HFF-Myc (cell line): Measurements from ENCODE around the gene CPNE6.

Experiments
- DNase-seq: peaks from one replicate; pipeline ENCODE4 v3.0.0-alpha.2; 2011; ENCODE audit warnings: low read depth; ENCODE audit errors: extremely low read depth
- H3K4me3 ChIP-seq: replicated peaks from 2 replicates; pipeline ENCODE4 v1.5.1; 2011; ENCODE audit warnings: low read depth, mild to moderate bottlenecking, control low read depth, low read length
- TF ChIP-seq, protein P1 (sequence below): IDR thresholded peaks from 2 replicates; pipeline ENCODE4 v1.5.1; 2012; ENCODE audit warnings: mild to moderate bottlenecking, low read depth, low read length, control low read depth; ENCODE audit errors: missing control alignments

CPNE6 gene

DNA sequence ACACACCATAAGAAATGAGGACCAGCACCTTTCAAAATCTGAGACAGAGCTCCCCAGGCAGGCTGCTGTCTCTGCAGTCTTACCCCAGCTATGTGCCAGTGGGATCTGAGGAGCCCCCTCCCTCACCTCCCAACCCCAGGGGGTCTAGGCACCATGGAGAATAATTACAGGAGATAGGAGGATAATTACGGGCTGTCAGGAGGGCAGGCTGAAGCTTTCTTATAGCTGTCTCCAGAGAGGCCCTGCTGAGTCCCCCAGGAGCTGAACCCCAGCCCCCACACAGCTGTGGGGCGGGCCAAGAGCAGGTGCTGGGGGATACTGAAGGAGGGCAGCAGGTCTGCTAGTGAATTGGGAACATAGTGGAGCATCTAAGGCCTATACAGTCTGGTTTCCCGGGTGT lies 6.8 kb downstream of the CPNE6 start:
- no peak overlapping the region for H3K4me3 ChIP-seq
- DNase-seq = no peak
- TF ChIP-seq, protein P1, sequence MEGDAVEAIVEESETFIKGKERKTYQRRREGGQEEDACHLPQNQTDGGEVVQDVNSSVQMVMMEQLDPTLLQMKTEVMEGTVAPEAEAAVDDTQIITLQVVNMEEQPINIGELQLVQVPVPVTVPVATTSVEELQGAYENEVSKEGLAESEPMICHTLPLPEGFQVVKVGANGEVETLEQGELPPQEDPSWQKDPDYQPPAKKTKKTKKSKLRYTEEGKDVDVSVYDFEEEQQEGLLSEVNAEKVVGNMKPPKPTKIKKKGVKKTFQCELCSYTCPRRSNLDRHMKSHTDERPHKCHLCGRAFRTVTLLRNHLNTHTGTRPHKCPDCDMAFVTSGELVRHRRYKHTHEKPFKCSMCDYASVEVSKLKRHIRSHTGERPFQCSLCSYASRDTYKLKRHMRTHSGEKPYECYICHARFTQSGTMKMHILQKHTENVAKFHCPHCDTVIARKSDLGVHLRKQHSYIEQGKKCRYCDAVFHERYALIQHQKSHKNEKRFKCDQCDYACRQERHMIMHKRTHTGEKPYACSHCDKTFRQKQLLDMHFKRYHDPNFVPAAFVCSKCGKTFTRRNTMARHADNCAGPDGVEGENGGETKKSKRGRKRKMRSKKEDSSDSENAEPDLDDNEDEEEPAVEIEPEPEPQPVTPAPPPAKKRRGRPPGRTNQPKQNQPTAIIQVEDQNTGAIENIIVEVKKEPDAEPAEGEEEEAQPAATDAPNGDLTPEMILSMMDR = no peak

DNA sequence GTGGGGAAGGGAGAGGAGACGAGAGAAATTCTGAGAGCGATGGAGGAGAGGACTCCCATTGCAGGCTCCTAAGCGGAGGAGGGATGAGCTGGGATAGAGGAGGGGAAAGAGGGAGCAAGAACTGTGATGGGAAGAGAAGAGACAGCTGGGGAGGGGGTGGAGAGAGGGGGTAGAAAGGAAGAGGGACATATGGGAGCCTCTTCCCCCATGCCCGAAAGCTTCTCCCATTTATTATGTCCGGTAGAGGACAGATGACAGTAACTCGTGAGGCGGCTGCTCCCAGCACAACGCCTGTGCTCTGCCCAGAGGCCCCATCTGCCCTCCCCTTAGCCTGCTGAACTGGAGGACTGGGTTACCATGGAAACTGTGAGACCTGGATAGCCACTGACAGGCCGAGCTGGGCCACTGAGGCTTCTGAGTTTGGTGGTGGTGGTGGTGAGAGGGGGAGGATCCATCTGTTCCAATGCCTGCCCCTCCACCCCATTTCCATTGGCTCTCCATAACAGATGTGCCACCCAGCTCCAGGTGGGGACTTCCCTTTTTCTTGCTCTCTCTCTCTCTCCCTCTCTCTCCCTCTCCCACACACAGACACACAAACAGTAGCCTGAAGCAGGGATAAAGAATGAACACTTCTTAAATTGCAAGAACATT lies 8.3 kb downstream of the CPNE6 start:
- H3K4me3 ChIP-seq = no peak overlapping the region
- TF ChIP-seq, protein P1 = no peak
- no peak for DNase-seq

DNA sequence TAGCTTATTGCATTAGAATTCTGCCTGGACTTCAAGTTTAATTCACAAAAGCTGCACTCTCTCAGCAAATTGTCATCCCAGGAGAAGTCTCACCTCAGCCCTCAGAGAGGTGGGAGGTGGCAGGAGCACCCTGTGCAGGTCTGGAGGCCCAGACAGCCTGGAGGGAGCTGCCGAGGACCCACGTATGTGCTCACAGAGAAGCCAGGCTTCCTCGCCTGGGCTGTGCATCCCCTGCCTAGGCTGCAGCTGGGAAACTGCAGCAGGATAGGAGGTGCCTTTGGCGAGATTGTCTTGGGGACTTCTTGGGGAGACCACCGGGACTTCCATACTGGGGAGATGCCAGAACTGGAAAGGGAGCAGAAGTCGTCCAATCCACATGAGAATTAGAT lies 8.8 kb downstream of the CPNE6 start:
- H3K4me3 ChIP-seq = no peak overlapping the region
- DNase-seq = no peak
- TF ChIP-seq, protein P1 = no peak

DNA sequence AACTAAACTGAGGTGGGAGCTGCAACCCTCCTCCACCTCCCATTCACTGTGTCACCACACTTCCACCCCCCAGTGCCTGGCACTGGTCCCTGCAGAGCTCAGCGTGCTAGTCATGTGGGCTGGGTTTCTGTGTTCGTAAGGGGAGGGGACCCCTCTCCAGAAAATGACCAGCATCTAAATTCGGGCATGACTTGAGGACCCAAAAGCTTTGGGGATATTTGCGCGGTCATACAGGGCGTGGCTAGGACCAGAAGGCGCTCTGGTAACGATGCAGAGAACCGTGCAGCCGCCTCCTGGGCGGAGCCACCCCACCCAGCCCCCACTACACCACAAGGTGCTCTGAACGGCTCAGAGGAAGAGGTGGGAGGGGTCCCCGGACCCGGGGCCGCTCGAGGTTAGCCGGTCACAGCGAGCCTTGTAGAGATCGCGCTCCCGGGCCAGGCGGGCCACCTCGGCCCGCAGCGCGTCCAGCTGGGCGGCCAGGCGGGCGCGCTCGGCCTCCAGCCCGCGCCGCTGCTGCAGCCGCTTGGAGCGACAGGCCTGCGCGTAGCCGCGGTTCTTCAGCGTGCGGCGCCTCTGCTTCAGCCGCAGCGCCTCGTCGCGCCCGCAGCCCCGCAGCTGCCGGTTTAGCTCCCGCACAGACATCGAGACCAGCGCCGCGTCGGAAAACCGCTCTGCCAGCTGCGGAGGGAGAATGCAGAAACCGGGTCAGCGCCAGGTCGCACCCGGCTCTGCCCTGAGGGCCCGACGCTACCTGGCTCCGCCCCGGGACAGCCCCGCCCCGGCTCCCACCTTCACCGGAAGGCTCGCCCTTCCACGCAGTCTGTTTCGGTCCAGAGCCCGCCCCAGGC lies 9.8 kb downstream of the CPNE6 start:
- TF ChIP-seq, protein P1 = no peak
- DNase-seq = no peak
- H3K4me3 ChIP-seq = peak overlapping the region; percentile 41

DNA sequence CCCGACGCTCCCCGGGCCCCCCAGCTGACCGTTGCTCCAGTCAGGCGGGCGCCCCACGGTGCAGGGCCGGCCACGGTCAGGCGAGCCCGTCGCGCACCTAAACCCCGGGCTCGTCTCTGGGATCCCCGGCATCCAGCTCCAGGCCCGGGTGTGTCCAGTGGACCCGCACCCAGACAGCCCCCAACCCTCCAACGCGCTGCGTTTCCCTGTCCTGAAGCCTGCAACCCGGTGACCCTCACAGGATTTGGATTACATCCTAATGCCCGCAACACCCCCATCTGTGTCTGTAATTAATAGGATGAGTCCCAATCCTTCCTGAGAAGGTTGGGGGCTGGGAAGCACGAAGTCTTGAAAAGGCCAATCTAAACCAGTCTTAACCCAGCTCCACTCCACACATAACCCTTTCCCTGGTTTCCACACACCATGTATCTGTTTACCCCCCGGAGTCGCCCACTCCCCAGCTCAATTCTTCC lies 10.4 kb downstream of the CPNE6 start:
- TF ChIP-seq, protein P1 = no peak
- peak overlapping the region; percentile 41 for H3K4me3 ChIP-seq
- DNase-seq = no peak

DNA sequence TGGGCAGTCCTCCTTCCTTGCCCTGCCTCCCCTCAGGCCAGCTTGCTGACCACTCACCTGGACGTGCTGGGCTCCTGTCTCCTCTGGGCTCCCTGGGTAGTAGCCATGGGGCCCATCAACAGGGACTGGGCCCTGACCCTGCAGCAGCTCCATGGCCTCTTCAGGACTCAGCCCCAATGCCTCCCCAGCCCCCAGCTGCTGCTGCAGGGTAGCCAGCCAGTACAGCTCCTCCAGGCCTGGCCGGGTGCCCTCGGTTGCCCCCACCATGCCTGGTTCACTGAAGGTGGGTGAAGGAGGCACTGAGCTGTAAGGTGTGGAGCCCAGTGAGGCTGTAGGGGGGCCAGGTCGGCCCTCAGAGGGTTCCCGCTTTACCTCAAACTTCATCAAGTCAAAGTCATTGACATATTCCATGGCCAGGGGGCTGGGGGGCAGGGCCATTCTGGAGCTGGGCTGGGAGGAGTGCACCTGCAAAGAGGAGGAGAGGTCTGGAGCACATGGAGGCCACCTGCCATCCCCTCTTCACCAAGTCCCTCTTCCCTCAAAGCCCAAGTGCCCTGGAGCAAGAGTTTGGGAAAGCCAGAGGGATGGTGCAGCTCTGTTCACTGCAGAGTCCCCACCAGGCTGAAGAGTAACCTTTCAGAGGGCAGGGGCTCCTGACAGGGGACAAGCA lies 11.2 kb downstream of the CPNE6 start:
- TF ChIP-seq, protein P1 = no peak
- DNase-seq = no peak
- no peak overlapping the region for H3K4me3 ChIP-seq
